ENCODE results near the gene PCNX2. TPM values are rescaled to one million over a fixed set of nuclear protein-coding genes. Genes with fewer than 3 reads are reported as not detected.
"Not testable (repeated sequence)": the region's sequence is repeated elsewhere in the genome, so short reads cannot be mapped to it uniquely, and the experiment has no call there.

The PCNX2 gene
- total RNA-seq, 1 donor from 2014 or later = 18.4 TPM

DNA sequence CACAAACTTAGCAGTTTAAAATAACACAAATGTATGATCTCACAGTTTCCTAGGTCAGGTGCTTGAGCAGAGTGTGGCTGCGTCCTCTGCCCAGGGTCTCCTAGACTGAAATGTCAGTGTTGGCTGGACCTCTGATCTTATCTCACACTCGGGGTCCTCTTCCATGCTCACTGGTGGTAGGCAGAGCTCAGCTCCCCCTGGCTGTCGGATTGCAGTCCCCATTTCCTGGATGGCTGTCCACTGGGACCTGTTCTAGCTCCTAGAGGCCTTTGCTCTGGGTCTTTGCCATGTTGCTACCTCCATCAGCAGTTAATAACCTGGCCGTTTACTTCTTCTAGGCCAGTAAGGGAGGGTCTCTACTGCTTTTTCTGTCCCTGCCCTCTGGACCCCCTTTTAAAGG, 107.5 kb downstream of the PCNX2 start:
- DNase-seq (ENCODE audit: extremely low spot score, unreplicated experiment) = no peak
- H3K9me3 Mint-ChIP-seq = no peaks in the 10 kb centered on the region
- H3K4me3 Mint-ChIP-seq = no peak overlapping the region
- no peak overlapping the region for H3K27ac Mint-ChIP-seq
- H3K4me1 Mint-ChIP-seq (ENCODE audit: unreplicated experiment) = peaks cover 10% of the 10 kb centered on the region
- TF ChIP-seq, protein P1, sequence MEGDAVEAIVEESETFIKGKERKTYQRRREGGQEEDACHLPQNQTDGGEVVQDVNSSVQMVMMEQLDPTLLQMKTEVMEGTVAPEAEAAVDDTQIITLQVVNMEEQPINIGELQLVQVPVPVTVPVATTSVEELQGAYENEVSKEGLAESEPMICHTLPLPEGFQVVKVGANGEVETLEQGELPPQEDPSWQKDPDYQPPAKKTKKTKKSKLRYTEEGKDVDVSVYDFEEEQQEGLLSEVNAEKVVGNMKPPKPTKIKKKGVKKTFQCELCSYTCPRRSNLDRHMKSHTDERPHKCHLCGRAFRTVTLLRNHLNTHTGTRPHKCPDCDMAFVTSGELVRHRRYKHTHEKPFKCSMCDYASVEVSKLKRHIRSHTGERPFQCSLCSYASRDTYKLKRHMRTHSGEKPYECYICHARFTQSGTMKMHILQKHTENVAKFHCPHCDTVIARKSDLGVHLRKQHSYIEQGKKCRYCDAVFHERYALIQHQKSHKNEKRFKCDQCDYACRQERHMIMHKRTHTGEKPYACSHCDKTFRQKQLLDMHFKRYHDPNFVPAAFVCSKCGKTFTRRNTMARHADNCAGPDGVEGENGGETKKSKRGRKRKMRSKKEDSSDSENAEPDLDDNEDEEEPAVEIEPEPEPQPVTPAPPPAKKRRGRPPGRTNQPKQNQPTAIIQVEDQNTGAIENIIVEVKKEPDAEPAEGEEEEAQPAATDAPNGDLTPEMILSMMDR (conservative IDR thresholded peaks at IDR 0.05) = no peak
- no peaks in the 10 kb centered on the region for H3K27me3 Mint-ChIP-seq
- H3K36me3 Mint-ChIP-seq = peaks cover 19% of the 10 kb centered on the region

GRCh38 chr1:233183226-233184020, 112.1 kb downstream of the PCNX2 start:
- DNase-seq (ENCODE audit: extremely low spot score, unreplicated experiment) = no peak
- Mint-ChIP-seq H3K36me3 (peaks cover 23% of the 10 kb centered on the region), H3K27ac (no peak overlapping the region), H3K27me3 (no peaks in the 10 kb centered on the region), H3K9me3 (peaks cover 4% of the 10 kb centered on the region), H3K4me3 (no peak overlapping the region), H3K4me1 (ENCODE audit: unreplicated experiment) (no peaks in the 10 kb centered on the region)
- TF ChIP-seq, protein P1 (conservative IDR thresholded peaks at IDR 0.05) = no peak

- H3K4me3 Mint-ChIP-seq = no peak overlapping the region
- no peak overlapping the region for H3K27ac Mint-ChIP-seq
- TF ChIP-seq, protein P1 (conservative IDR thresholded peaks at IDR 0.05) = no peak
- no peak for DNase-seq (ENCODE audit: extremely low spot score, unreplicated experiment)
- no peaks in the 10 kb centered on the region for H3K4me1 Mint-ChIP-seq (ENCODE audit: unreplicated experiment)
- H3K36me3 Mint-ChIP-seq = peaks cover 31% of the 10 kb centered on the region
- no peaks in the 10 kb centered on the region for H3K27me3 Mint-ChIP-seq
- H3K9me3 Mint-ChIP-seq = peaks cover 4% of the 10 kb centered on the region
Observed at GRCh38 chr1:233182587-233182986, 112.9 kb downstream of the PCNX2 start.

GRCh38 chr1:233180641-233181364, 114.7 kb downstream of the PCNX2 start:
- Mint-ChIP-seq H3K36me3 (peaks cover 38% of the 10 kb centered on the region), H3K27ac (peak overlapping the region; percentile 92), H3K27me3 (no peaks in the 10 kb centered on the region), H3K4me1 (ENCODE audit: unreplicated experiment) (no peaks in the 10 kb centered on the region), H3K4me3 (peak overlapping the region; percentile 13), H3K9me3 (peaks cover 4% of the 10 kb centered on the region)
- DNase-seq (ENCODE audit: extremely low spot score, unreplicated experiment) = no peak
- TF ChIP-seq, protein P1 (conservative IDR thresholded peaks at IDR 0.05) = no peak

GRCh38 chr1:233179638-233180037, 115.9 kb downstream of the PCNX2 start:
- not testable (repeated sequence) for H3K4me3 Mint-ChIP-seq; H3K4me1 Mint-ChIP-seq (ENCODE audit: unreplicated experiment); H3K9me3 Mint-ChIP-seq; H3K27me3 Mint-ChIP-seq; DNase-seq (ENCODE audit: extremely low spot score, unreplicated experiment)
- peak overlapping the region; percentile 92 for H3K27ac Mint-ChIP-seq
- peaks cover 38% of the 10 kb centered on the region for H3K36me3 Mint-ChIP-seq

GRCh38 chr1:233172201-233172600, 123.3 kb downstream of the PCNX2 start:
- Mint-ChIP-seq H3K9me3 (peaks cover 11% of the 10 kb centered on the region), H3K27me3 (no peaks in the 10 kb centered on the region), H3K27ac (no peak overlapping the region), H3K4me3 (no peak overlapping the region), H3K4me1 (ENCODE audit: unreplicated experiment) (peaks cover 6% of the 10 kb centered on the region), H3K36me3 (peaks cover 30% of the 10 kb centered on the region)
- TF ChIP-seq, protein P1 (conservative IDR thresholded peaks at IDR 0.05) = peak; percentile 46
- no peak for DNase-seq (ENCODE audit: extremely low spot score, unreplicated experiment)

All from type B pancreatic cell (in vitro differentiated cells).